ENCODE measurements around the gene RAB3GAP2.
"Not testable (repeated sequence)": the region's sequence is repeated elsewhere in the genome, so short reads cannot be mapped to it uniquely, and the experiment has no call there.

RAB3GAP2 gene

GRCh38 chr1:220272047-220272840, at the start of gene RAB3GAP2:
RAB3GAP2 (minus strand) TSS chr1:220272453; CDS start chr1:220272337, 116 bp downstream.
- in situ Hi-C loops (cut with MboI; ENCODE audit: low pct_unique_long_range_greater_than_20kb, low sequenced_read_pairs): no loop called here
- peak; percentile 92 for DNase-seq

- no peak for DNase-seq
- in situ Hi-C loops (cut with MboI; ENCODE audit: low pct_unique_long_range_greater_than_20kb, low sequenced_read_pairs): no loop called here
These were observed 49.5 kb upstream of the RAB3GAP2 start for GRCh38 chr1:220321758-220322157.

GRCh38 chr1:220320709-220321108, 48.5 kb upstream of the RAB3GAP2 start:
- DNase-seq: no peak
- in situ Hi-C loops (cut with MboI; ENCODE audit: low pct_unique_long_range_greater_than_20kb, low sequenced_read_pairs): no loop called here

- no peak for DNase-seq
- in situ Hi-C loops (cut with MboI; ENCODE audit: low pct_unique_long_range_greater_than_20kb, low sequenced_read_pairs): no loop called here
These were observed 46.4 kb upstream of the RAB3GAP2 start for GRCh38 chr1:220318673-220319072.

GRCh38 chr1:220317161-220317560, 44.9 kb upstream of the RAB3GAP2 start:
- no peak for DNase-seq
- in situ Hi-C loops (cut with MboI; ENCODE audit: low pct_unique_long_range_greater_than_20kb, low sequenced_read_pairs): no loop called here

GRCh38 chr1:220316305-220316704, 44.1 kb upstream of the RAB3GAP2 start:
- in situ Hi-C loops (cut with MboI; ENCODE audit: low pct_unique_long_range_greater_than_20kb, low sequenced_read_pairs): no loop called here
- DNase-seq: no peak

- DNase-seq: no peak
- in situ Hi-C loops (cut with MboI; ENCODE audit: low pct_unique_long_range_greater_than_20kb, low sequenced_read_pairs): no loop called here
These were observed 43.0 kb upstream of the RAB3GAP2 start for GRCh38 chr1:220315070-220315839.

- in situ Hi-C loops (cut with MboI; ENCODE audit: low pct_unique_long_range_greater_than_20kb, low sequenced_read_pairs): no loop called here
- no peak for DNase-seq
These were observed 41.3 kb upstream of the RAB3GAP2 start for GRCh38 chr1:220313576-220313975.

GRCh38 chr1:220310147-220310546, 37.9 kb upstream of the RAB3GAP2 start:
- DNase-seq; in situ Hi-C loops (cut with MboI; ENCODE audit: low pct_unique_long_range_greater_than_20kb, low sequenced_read_pairs): not testable (repeated sequence)

GRCh38 chr1:220307607-220308006, 35.4 kb upstream of the RAB3GAP2 start:
- in situ Hi-C loops (cut with MboI; ENCODE audit: low pct_unique_long_range_greater_than_20kb, low sequenced_read_pairs): no loop called here
- no peak for DNase-seq

GRCh38 chr1:220306339-220306738, 34.1 kb upstream of the RAB3GAP2 start:
- DNase-seq: no peak
- in situ Hi-C loops (cut with MboI; ENCODE audit: low pct_unique_long_range_greater_than_20kb, low sequenced_read_pairs): no loop called here

- in situ Hi-C loops (cut with MboI; ENCODE audit: low pct_unique_long_range_greater_than_20kb, low sequenced_read_pairs): no loop called here
- no peak for DNase-seq
These were observed 31.6 kb upstream of the RAB3GAP2 start for GRCh38 chr1:220303871-220304270.

GRCh38 chr1:220301630-220302029, 29.4 kb upstream of the RAB3GAP2 start:
- in situ Hi-C loops (cut with MboI; ENCODE audit: low pct_unique_long_range_greater_than_20kb, low sequenced_read_pairs): no loop called here
- DNase-seq: no peak

GRCh38 chr1:220300442-220301121, 28.3 kb upstream of the RAB3GAP2 start:
- in situ Hi-C loops (cut with MboI; ENCODE audit: low pct_unique_long_range_greater_than_20kb, low sequenced_read_pairs): no loop called here
- peak; percentile 33 for DNase-seq

- in situ Hi-C loops (cut with MboI; ENCODE audit: low pct_unique_long_range_greater_than_20kb, low sequenced_read_pairs): no loop called here
- DNase-seq: no peak
These were observed 27.1 kb upstream of the RAB3GAP2 start for GRCh38 chr1:220299337-220299736.

GRCh38 chr1:220298470-220299205, 26.4 kb upstream of the RAB3GAP2 start:
- in situ Hi-C loops (cut with MboI; ENCODE audit: low pct_unique_long_range_greater_than_20kb, low sequenced_read_pairs): no loop called here
- no peak for DNase-seq

- in situ Hi-C loops (cut with MboI; ENCODE audit: low pct_unique_long_range_greater_than_20kb, low sequenced_read_pairs): no loop called here
- DNase-seq: no peak
These were observed 24.7 kb upstream of the RAB3GAP2 start for GRCh38 chr1:220296981-220297380.

GRCh38 chr1:220294846-220295301, 22.6 kb upstream of the RAB3GAP2 start:
- DNase-seq: no peak
- in situ Hi-C loops (cut with MboI; ENCODE audit: low pct_unique_long_range_greater_than_20kb, low sequenced_read_pairs): no loop called here

GRCh38 chr1:220291580-220291979, 19.3 kb upstream of the RAB3GAP2 start:
- in situ Hi-C loops (cut with MboI; ENCODE audit: low pct_unique_long_range_greater_than_20kb, low sequenced_read_pairs): no loop called here
- no peak for DNase-seq

All from KBM-7 (cell line).